Astrocyte (in vitro differentiated cells and primary cell): Measurements from ENCODE around the gene SH3GL2. TPM values are rescaled to one million over a fixed set of nuclear protein-coding genes. Genes with fewer than 3 reads are reported as not detected.

Experiments used
- DNase-seq: peaks from one replicate; pipeline ENCODE4 v3.0.0-alpha.2; 2010; ENCODE audit warnings: low read depth
- FAIRE-seq: peaks from 2 replicates; lab custom pipeline; 2011; peaks lifted over from hg19 to GRCh38; lab: Jason Lieb, UNC
- H2AFZ ChIP-seq: 2 replicates; pipeline ENCODE4 v1.6.0; 2012; ENCODE audit warnings: low read depth, low read length, inconsistent platforms
- H3K27ac ChIP-seq: 2 replicates; pipeline ENCODE4 v1.5.1; 2011; ENCODE audit warnings: low read depth, low read length, inconsistent platforms
- H3K27me3 ChIP-seq: 2 replicates; pipeline ENCODE4 v1.6.0; 2011; ENCODE audit warnings: low read length, inconsistent platforms; ENCODE audit not compliant: insufficient read depth
- H3K36me3 ChIP-seq: 2 replicates; pipeline ENCODE4 v1.5.1; 2011; ENCODE audit warnings: low read length, inconsistent platforms; ENCODE audit not compliant: insufficient read depth
- H3K4me1 ChIP-seq: 2 replicates; pipeline ENCODE4 v1.5.1; 2011; ENCODE audit warnings: low read length, inconsistent platforms; ENCODE audit not compliant: insufficient read depth
- H3K4me2 ChIP-seq: 2 replicates; pipeline ENCODE4 v1.6.0; 2012; ENCODE audit warnings: low read length, inconsistent platforms
- H3K4me3 ChIP-seq: 2 replicates; pipeline ENCODE4 v1.5.1; 2011; ENCODE audit warnings: low read depth, mild to moderate bottlenecking, low read length, inconsistent platforms; ENCODE audit not compliant: insufficient read depth
- H3K79me2 ChIP-seq: 2 replicates; pipeline ENCODE4 v1.6.0; 2012; ENCODE audit warnings: mild to moderate bottlenecking, low read length, inconsistent platforms; ENCODE audit not compliant: insufficient read depth
- H3K9ac ChIP-seq: 2 replicates; pipeline ENCODE4 v1.6.0; 2012; ENCODE audit warnings: mild to moderate bottlenecking, low read length, inconsistent platforms
- H3K9me3 ChIP-seq: 2 replicates; pipeline ENCODE4 v1.5.1; 2012; ENCODE audit warnings: low read depth, mild to moderate bottlenecking, low read length, inconsistent platforms; ENCODE audit not compliant: insufficient read depth
- H4K20me1 ChIP-seq: 2 replicates; pipeline ENCODE4 v1.6.0; 2012; ENCODE audit warnings: low read length, inconsistent platforms; ENCODE audit not compliant: insufficient read depth
- H3K27ac Mint-ChIP-seq: one replicate; pipeline ENCODE4 v1.8.0; 2021; ENCODE audit warnings: mild to moderate bottlenecking, mixed read lengths; ENCODE audit not compliant: unreplicated experiment
- H3K27me3 Mint-ChIP-seq: one replicate; pipeline ENCODE4 v1.8.0; 2021; ENCODE audit warnings: low read depth, mixed read lengths; ENCODE audit not compliant: unreplicated experiment
- H3K36me3 Mint-ChIP-seq: one replicate; pipeline ENCODE4 v1.8.0; 2021; ENCODE audit warnings: low read depth, mixed read lengths; ENCODE audit not compliant: unreplicated experiment
- H3K4me1 Mint-ChIP-seq: one replicate; pipeline ENCODE4 v1.8.0; 2021; ENCODE audit warnings: low read depth, mixed read lengths; ENCODE audit not compliant: unreplicated experiment
- H3K4me3 Mint-ChIP-seq: one replicate; pipeline ENCODE4 v1.8.0; 2021; ENCODE audit warnings: mild to moderate bottlenecking, moderate library complexity, mixed read lengths; ENCODE audit not compliant: unreplicated experiment
- H3K9me3 Mint-ChIP-seq: one replicate; pipeline ENCODE4 v1.8.0; 2021; ENCODE audit warnings: mild to moderate bottlenecking, mixed read lengths; ENCODE audit not compliant: unreplicated experiment
- EZH2 ChIP-seq: IDR thresholded peaks from 2 replicates; pipeline ENCODE4 v1.6.1; 2012; ENCODE audit warnings: mild to moderate bottlenecking, low read length, inconsistent platforms; ENCODE audit not compliant: insufficient read depth
- total RNA-seq: library from RNA; stranded (reverse); gene quantifications from 2 replicates; pipeline ENCODE4 v1.2.1, GENCODE V29; 2021
- TF ChIP-seq, protein P1 (sequence below): IDR thresholded peaks from 2 replicates; pipeline ENCODE4 v1.5.1; 2011; ENCODE audit warnings: low read depth, mild to moderate bottlenecking, inconsistent platforms, low read length, moderate library complexity; ENCODE audit not compliant: insufficient read depth

SH3GL2 gene
- total RNA-seq, 1 donor from 2014 or later, result 0.16 TPM

DNA sequence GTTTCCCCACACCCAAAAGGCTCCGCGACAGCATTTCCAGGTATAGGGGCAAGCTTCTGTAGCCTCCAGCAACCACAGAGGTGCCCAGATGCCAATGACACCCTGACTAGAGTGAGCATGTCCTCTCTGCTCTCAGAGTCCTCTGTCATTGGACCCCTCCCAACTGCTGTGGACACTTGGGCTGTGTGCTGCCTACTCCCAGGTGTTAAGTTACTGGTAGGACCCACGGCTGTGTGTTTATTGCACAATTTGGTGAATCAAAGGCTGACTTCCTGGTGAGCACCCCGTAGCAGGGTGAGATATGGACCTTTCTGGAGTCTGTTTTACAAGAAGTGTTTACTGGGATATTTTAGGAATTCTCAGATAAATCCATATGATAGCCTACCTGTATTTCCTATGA, 36.0 kb downstream of the SH3GL2 start:
- Histone ChIP-seq H2AFZ (no peak overlapping the region), H3K9me3 (no peaks in the 10 kb centered on the region), H3K36me3 (no peaks in the 10 kb centered on the region), H3K4me1 (peaks cover 10% of the 10 kb centered on the region), H3K9ac (no peak overlapping the region), H3K79me2 (no peaks in the 10 kb centered on the region), H3K27ac (no peak overlapping the region), H3K4me2 (no peak overlapping the region), H3K4me3 (no peak overlapping the region), H4K20me1 (no peaks in the 10 kb centered on the region), H3K27me3 (no peaks in the 10 kb centered on the region)
- peaks cover 4% of the 10 kb centered on the region for H3K27me3 Mint-ChIP-seq
- no peak for DNase-seq
- no peak for FAIRE-seq
- no peak overlapping the region for H3K4me3 Mint-ChIP-seq
- H3K36me3 Mint-ChIP-seq, result no peaks in the 10 kb centered on the region
- H3K27ac Mint-ChIP-seq, result no peak overlapping the region
- H3K4me1 Mint-ChIP-seq, result peaks cover 12% of the 10 kb centered on the region
- no peak for TF ChIP-seq EZH2
- TF ChIP-seq, protein P1, sequence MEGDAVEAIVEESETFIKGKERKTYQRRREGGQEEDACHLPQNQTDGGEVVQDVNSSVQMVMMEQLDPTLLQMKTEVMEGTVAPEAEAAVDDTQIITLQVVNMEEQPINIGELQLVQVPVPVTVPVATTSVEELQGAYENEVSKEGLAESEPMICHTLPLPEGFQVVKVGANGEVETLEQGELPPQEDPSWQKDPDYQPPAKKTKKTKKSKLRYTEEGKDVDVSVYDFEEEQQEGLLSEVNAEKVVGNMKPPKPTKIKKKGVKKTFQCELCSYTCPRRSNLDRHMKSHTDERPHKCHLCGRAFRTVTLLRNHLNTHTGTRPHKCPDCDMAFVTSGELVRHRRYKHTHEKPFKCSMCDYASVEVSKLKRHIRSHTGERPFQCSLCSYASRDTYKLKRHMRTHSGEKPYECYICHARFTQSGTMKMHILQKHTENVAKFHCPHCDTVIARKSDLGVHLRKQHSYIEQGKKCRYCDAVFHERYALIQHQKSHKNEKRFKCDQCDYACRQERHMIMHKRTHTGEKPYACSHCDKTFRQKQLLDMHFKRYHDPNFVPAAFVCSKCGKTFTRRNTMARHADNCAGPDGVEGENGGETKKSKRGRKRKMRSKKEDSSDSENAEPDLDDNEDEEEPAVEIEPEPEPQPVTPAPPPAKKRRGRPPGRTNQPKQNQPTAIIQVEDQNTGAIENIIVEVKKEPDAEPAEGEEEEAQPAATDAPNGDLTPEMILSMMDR, result no peak
- H3K9me3 Mint-ChIP-seq, result no peaks in the 10 kb centered on the region

DNA sequence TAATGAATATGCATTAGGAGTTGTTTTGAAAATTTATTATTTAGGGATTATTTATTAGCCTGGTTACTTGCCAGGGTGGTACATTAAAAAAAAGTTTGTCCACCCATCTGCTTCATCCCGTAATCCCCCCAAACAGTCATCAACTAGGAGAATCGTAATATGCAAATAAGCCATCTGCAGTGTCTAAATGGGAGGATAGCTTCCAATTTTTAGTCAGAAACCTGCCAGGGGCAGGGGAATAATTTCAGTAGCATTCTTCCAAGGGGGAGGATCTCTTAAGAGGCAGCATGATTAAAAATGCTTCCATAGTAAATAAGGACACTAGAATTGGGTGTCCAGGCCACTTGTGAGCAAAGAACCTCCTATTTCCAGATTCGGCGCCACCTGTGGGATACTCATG, 43.3 kb downstream of the SH3GL2 start:
- Histone ChIP-seq H3K27me3 (no peaks in the 10 kb centered on the region), H2AFZ (no peak overlapping the region), H3K4me2 (no peak overlapping the region), H3K79me2 (no peaks in the 10 kb centered on the region), H4K20me1 (no peaks in the 10 kb centered on the region), H3K9me3 (no peaks in the 10 kb centered on the region), H3K9ac (no peak overlapping the region), H3K36me3 (no peaks in the 10 kb centered on the region), H3K4me1 (peaks cover 11% of the 10 kb centered on the region), H3K4me3 (no peak overlapping the region), H3K27ac (no peak overlapping the region)
- peaks cover 8% of the 10 kb centered on the region for H3K4me1 Mint-ChIP-seq
- no peak for DNase-seq
- no peak for FAIRE-seq
- H3K27ac Mint-ChIP-seq, result no peak overlapping the region
- H3K36me3 Mint-ChIP-seq, result no peaks in the 10 kb centered on the region
- H3K9me3 Mint-ChIP-seq, result no peaks in the 10 kb centered on the region
- no peak overlapping the region for H3K4me3 Mint-ChIP-seq
- no peak for TF ChIP-seq EZH2
- TF ChIP-seq, protein P1, result no peak
- peaks cover 3% of the 10 kb centered on the region for H3K27me3 Mint-ChIP-seq

DNA sequence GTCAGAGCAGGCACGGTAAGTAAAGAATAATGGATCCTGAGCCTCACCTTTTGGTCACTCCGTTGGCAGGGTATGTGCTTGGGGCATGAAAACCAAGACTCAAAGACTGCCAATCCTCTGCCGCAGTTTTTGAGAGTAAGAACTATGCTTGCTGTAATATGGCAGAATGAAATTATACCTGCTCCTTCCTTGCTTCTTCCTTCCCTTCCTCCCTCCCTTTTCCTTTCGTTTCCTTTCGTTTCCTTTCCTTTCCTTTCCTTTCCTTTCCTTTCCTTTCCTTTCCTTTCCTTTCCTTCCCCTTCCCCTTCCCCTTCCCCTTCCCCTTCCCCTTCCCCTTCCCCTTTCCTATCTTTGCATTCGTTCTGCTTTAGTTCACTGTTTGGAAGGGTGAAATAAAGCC, 43.9 kb downstream of the SH3GL2 start:
- no peak overlapping the region for H3K27ac Mint-ChIP-seq
- TF ChIP-seq, protein P1, result no peak
- no peak for TF ChIP-seq EZH2

More for the DNA sequence above, 43.9 kb downstream of the SH3GL2 start:
- Mint-ChIP-seq H3K4me3 (no peak overlapping the region), H3K27me3 (peaks cover 3% of the 10 kb centered on the region), H3K4me1 (peaks cover 8% of the 10 kb centered on the region), H3K36me3 (no peaks in the 10 kb centered on the region), H3K9me3 (no peaks in the 10 kb centered on the region)
- Histone ChIP-seq H4K20me1 (no peaks in the 10 kb centered on the region), H3K27ac (no peak overlapping the region), H3K4me2 (no peak overlapping the region), H3K27me3 (no peaks in the 10 kb centered on the region), H3K4me1 (peaks cover 14% of the 10 kb centered on the region), H3K9ac (no peak overlapping the region), H3K36me3 (no peaks in the 10 kb centered on the region), H3K9me3 (no peaks in the 10 kb centered on the region), H3K4me3 (no peak overlapping the region), H2AFZ (no peak overlapping the region), H3K79me2 (no peaks in the 10 kb centered on the region)
- DNase-seq, result no peak
- FAIRE-seq, result no peak
